Hematopoietic multipotent progenitor cell treated with erythropoietin and hydrocortisone succinate and interleukin-3 and kit ligand, for 8 days (in vitro differentiated cells): ENCODE measurements around the gene SRSF8.

ENCODE experiments used
- DNase-seq: peaks from one replicate; pipeline ENCODE4 v3.0.0-alpha.2; 2015

SRSF8 gene

GRCh38 chr11:95070471-95070870 is 3.8 kb downstream of the SRSF8 start:
- no peak for DNase-seq

- no peak for DNase-seq
Measured at GRCh38 chr11:95072948-95073347, 6.2 kb downstream of the SRSF8 start.

- peak; percentile 80 for DNase-seq
Measured at GRCh38 chr11:95074792-95075563, 8.3 kb downstream of the SRSF8 start.

GRCh38 chr11:95076416-95076815 is 9.7 kb downstream of the SRSF8 start:
- no peak for DNase-seq

- peak; percentile 55 for DNase-seq
Measured at GRCh38 chr11:95076981-95077380, 10.3 kb downstream of the SRSF8 start.

- no peak for DNase-seq
Measured at GRCh38 chr11:95078526-95078925, 11.8 kb downstream of the SRSF8 start.

- no peak for DNase-seq
Measured at GRCh38 chr11:95081010-95081409, 14.3 kb downstream of the SRSF8 start.

GRCh38 chr11:95081412-95081811 is 14.7 kb downstream of the SRSF8 start:
- no peak for DNase-seq

GRCh38 chr11:95082576-95083001 is 15.9 kb downstream of the SRSF8 start:
- no peak for DNase-seq

- no peak for DNase-seq
Measured at GRCh38 chr11:95084509-95084908, 17.8 kb downstream of the SRSF8 start.

GRCh38 chr11:95085117-95085816 is 18.5 kb downstream of the SRSF8 start:
- DNase-seq = no peak

- DNase-seq = no peak
Measured at GRCh38 chr11:95086151-95086550, 19.4 kb downstream of the SRSF8 start.

GRCh38 chr11:95086836-95087570 is 20.3 kb downstream of the SRSF8 start:
- peak; percentile 73 for DNase-seq

- peak; percentile 61 for DNase-seq
Measured at GRCh38 chr11:95088946-95089619, 22.4 kb downstream of the SRSF8 start.

GRCh38 chr11:95089620-95090542 is 23.2 kb downstream of the SRSF8 start, which contains the start of gene ENDOD1:
Gene ENDOD1 (plus strand): TSS chr11:95089846. CDS start chr11:95089928, 82 bp downstream.
- peak; percentile 82 for DNase-seq

GRCh38 chr11:95091663-95092180 is 25.0 kb downstream of the SRSF8 start:
- no peak for DNase-seq

- peak; percentile 41 for DNase-seq
Measured at GRCh38 chr11:95092549-95093324, 26.0 kb downstream of the SRSF8 start.

- DNase-seq = no peak
Measured at GRCh38 chr11:95093548-95093947, 26.8 kb downstream of the SRSF8 start.

GRCh38 chr11:95095858-95096587 is 29.3 kb downstream of the SRSF8 start:
- DNase-seq = no peak

- no peak for DNase-seq
Measured at GRCh38 chr11:95097209-95097608, 30.5 kb downstream of the SRSF8 start.
